ENCODE measurements around the gene LSR.
"Not testable (repeated sequence)": the region's sequence is repeated elsewhere in the genome, so short reads cannot be mapped to it uniquely, and the experiment has no call there.

The LSR gene

GRCh38 chr19:35236638-35237400 lies 12.0 kb upstream of the LSR start:
- H3K4me1 ChIP-seq (ENCODE audit: control insufficient read depth, insufficient read depth, low read length): no peaks in the 10 kb centered on the region
- no peaks in the 10 kb centered on the region for H3K36me3 ChIP-seq (ENCODE audit: insufficient read depth, low read length)
- H3K9me3 ChIP-seq (replicated peaks; ENCODE audit: low read length): no peaks in the 10 kb centered on the region
- H3K9ac ChIP-seq (ENCODE audit: low read depth, low read length): no peak overlapping the region
- no peak overlapping the region for H3K4me2 ChIP-seq (ENCODE audit: low read length)
- peaks cover 17% of the 10 kb centered on the region for H3K27me3 ChIP-seq (ENCODE audit: control insufficient read depth, insufficient read depth, low read length)
- H3K4me3 ChIP-seq (ENCODE audit: low read length): no peak overlapping the region

DNA sequence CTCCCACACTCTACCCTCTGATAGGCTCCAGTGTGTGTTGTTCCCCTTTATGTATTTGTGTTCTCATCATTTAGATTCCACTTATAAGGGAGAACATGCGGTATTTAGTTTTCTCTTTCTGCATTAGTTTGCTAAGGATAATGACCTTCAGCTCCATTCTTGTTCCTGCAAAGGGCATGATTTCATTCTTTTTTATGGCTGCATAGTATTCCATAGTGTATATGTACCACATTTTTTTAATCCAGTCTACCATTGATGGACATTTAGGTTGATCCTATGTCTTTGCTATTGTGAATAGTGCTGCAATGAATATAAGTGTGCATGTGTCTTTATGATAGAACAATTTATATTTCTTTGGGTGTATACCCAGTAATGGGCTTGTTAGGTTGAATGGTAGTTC lies 9.2 kb upstream of the LSR start:
- not testable (repeated sequence) for H3K9me3 ChIP-seq (replicated peaks; ENCODE audit: low read length); H3K4me1 ChIP-seq (ENCODE audit: control insufficient read depth, insufficient read depth, low read length); H3K4me2 ChIP-seq (ENCODE audit: low read length); H3K9ac ChIP-seq (ENCODE audit: low read depth, low read length); H3K4me3 ChIP-seq (ENCODE audit: low read length); H3K36me3 ChIP-seq (ENCODE audit: insufficient read depth, low read length)
- peaks cover 23% of the 10 kb centered on the region for H3K27me3 ChIP-seq (ENCODE audit: control insufficient read depth, insufficient read depth, low read length)

DNA sequence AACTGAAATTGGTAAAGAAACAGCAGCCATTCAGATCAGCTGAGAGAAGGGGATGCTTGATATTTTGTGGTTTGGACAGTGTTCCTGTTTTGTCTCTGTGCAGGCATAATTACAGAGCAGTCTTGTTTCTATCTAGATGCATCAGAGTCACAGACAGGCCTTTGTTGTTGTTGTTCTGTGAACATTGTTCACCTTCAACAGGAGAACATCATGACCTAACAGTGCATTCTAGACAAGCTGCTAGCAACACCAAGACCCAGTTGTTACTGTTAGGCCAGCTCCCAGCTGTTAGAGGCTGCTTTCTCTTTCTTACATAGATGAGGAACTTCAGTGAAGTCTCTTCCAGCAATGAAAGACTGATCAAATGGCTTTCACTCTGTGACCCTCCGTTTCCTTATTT lies 8.5 kb upstream of the LSR start:
- Histone ChIP-seq H3K4me3 (ENCODE audit: low read length) (no peak overlapping the region), H3K36me3 (ENCODE audit: insufficient read depth, low read length) (no peaks in the 10 kb centered on the region), H3K4me2 (ENCODE audit: low read length) (no peak overlapping the region), H3K9me3 (replicated peaks; ENCODE audit: low read length) (no peaks in the 10 kb centered on the region), H3K27me3 (ENCODE audit: control insufficient read depth, insufficient read depth, low read length) (peaks cover 26% of the 10 kb centered on the region), H3K4me1 (ENCODE audit: control insufficient read depth, insufficient read depth, low read length) (no peaks in the 10 kb centered on the region), H3K9ac (ENCODE audit: low read depth, low read length) (no peak overlapping the region)

GRCh38 chr19:35241417-35241816 lies 7.4 kb upstream of the LSR start:
- H3K4me3 ChIP-seq (ENCODE audit: low read length): no peak overlapping the region
- H3K36me3 ChIP-seq (ENCODE audit: insufficient read depth, low read length): no peaks in the 10 kb centered on the region
- H3K9me3 ChIP-seq (replicated peaks; ENCODE audit: low read length): no peaks in the 10 kb centered on the region
- H3K9ac ChIP-seq (ENCODE audit: low read depth, low read length): no peak overlapping the region
- H3K27me3 ChIP-seq (ENCODE audit: control insufficient read depth, insufficient read depth, low read length): peaks cover 32% of the 10 kb centered on the region
- no peak overlapping the region for H3K4me2 ChIP-seq (ENCODE audit: low read length)
- H3K4me1 ChIP-seq (ENCODE audit: control insufficient read depth, insufficient read depth, low read length): no peaks in the 10 kb centered on the region

- H3K4me2 ChIP-seq (ENCODE audit: low read length): no peak overlapping the region
- no peaks in the 10 kb centered on the region for H3K9me3 ChIP-seq (replicated peaks; ENCODE audit: low read length)
- peaks cover 59% of the 10 kb centered on the region for H3K27me3 ChIP-seq (ENCODE audit: control insufficient read depth, insufficient read depth, low read length)
- no peaks in the 10 kb centered on the region for H3K36me3 ChIP-seq (ENCODE audit: insufficient read depth, low read length)
- no peak overlapping the region for H3K9ac ChIP-seq (ENCODE audit: low read depth, low read length)
- no peaks in the 10 kb centered on the region for H3K4me1 ChIP-seq (ENCODE audit: control insufficient read depth, insufficient read depth, low read length)
- H3K4me3 ChIP-seq (ENCODE audit: low read length): no peak overlapping the region
These were observed 2.2 kb upstream of the LSR start for GRCh38 chr19:35246466-35247092.

- H3K4me1 ChIP-seq (ENCODE audit: control insufficient read depth, insufficient read depth, low read length): no peaks in the 10 kb centered on the region
- H3K4me3 ChIP-seq (ENCODE audit: low read length): no peak overlapping the region
- H3K4me2 ChIP-seq (ENCODE audit: low read length): no peak overlapping the region
- H3K27me3 ChIP-seq (ENCODE audit: control insufficient read depth, insufficient read depth, low read length): peaks cover 59% of the 10 kb centered on the region
- no peaks in the 10 kb centered on the region for H3K9me3 ChIP-seq (replicated peaks; ENCODE audit: low read length)
- H3K9ac ChIP-seq (ENCODE audit: low read depth, low read length): no peak overlapping the region
- H3K36me3 ChIP-seq (ENCODE audit: insufficient read depth, low read length): no peaks in the 10 kb centered on the region
These were observed 1.1 kb upstream of the LSR start for GRCh38 chr19:35247526-35248309.

- Histone ChIP-seq H3K36me3 (ENCODE audit: insufficient read depth, low read length) (no peaks in the 10 kb centered on the region), H3K9ac (ENCODE audit: low read depth, low read length) (no peak overlapping the region), H3K4me1 (ENCODE audit: control insufficient read depth, insufficient read depth, low read length) (no peaks in the 10 kb centered on the region), H3K4me3 (ENCODE audit: low read length) (no peak overlapping the region), H3K27me3 (ENCODE audit: control insufficient read depth, insufficient read depth, low read length) (peaks cover 54% of the 10 kb centered on the region), H3K4me2 (ENCODE audit: low read length) (no peak overlapping the region), H3K9me3 (replicated peaks; ENCODE audit: low read length) (no peaks in the 10 kb centered on the region)
These were observed 495 bp downstream of the LSR start for GRCh38 chr19:35249146-35249847.

DNA sequence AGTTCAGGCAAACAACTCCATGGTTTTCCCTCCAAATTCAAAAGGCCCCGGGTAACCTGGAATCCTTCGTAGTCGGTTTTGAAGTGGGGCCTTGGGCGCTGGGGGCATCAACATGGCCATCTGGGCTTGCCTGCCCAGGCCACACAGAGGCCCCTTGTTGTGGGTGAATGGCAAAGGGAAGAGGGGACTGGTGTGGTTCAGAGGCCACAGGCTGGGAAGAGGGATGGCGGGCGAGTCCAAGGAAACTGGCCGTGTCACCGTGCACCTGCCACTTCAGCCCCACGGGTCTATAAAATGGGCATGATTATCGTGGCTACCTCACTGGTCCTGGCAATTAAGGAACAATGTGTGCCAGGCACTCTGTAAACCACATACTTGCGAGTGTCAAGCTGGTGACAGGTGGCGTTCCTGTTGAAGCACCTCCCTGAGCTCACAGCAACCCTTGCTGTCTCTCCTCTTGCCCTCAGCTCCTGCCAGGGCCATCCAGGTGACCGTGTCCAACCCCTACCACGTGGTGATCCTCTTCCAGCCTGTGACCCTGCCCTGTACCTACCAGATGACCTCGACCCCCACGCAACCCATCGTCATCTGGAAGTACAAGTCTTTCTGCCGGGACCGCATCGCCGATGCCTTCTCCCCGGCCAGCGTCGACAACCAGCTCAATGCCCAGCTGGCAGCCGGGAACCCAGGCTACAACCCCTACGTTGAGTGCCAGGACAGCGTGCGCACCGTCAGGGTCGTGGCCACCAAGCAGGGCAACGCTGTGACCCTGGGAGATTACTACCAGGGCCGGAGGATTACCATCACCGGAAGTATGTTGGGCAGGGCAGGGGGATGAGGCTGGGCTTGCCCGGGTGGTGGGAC lies 1.3 kb downstream of the LSR start:
- no peak overlapping the region for H3K4me2 ChIP-seq (ENCODE audit: low read length)
- peaks cover 50% of the 10 kb centered on the region for H3K27me3 ChIP-seq (ENCODE audit: control insufficient read depth, insufficient read depth, low read length)
- H3K36me3 ChIP-seq (ENCODE audit: insufficient read depth, low read length): no peaks in the 10 kb centered on the region
- no peaks in the 10 kb centered on the region for H3K9me3 ChIP-seq (replicated peaks; ENCODE audit: low read length)
- H3K4me1 ChIP-seq (ENCODE audit: control insufficient read depth, insufficient read depth, low read length): no peaks in the 10 kb centered on the region
- no peak overlapping the region for H3K4me3 ChIP-seq (ENCODE audit: low read length)
- H3K9ac ChIP-seq (ENCODE audit: low read depth, low read length): no peak overlapping the region

- Histone ChIP-seq H3K4me2 (ENCODE audit: low read length) (no peak overlapping the region), H3K27me3 (ENCODE audit: control insufficient read depth, insufficient read depth, low read length) (peaks cover 46% of the 10 kb centered on the region), H3K9me3 (replicated peaks; ENCODE audit: low read length) (no peaks in the 10 kb centered on the region), H3K36me3 (ENCODE audit: insufficient read depth, low read length) (no peaks in the 10 kb centered on the region), H3K4me1 (ENCODE audit: control insufficient read depth, insufficient read depth, low read length) (no peaks in the 10 kb centered on the region), H3K9ac (ENCODE audit: low read depth, low read length) (no peak overlapping the region), H3K4me3 (ENCODE audit: low read length) (no peak overlapping the region)
These were observed 2.7 kb downstream of the LSR start for GRCh38 chr19:35251456-35251855.

DNA sequence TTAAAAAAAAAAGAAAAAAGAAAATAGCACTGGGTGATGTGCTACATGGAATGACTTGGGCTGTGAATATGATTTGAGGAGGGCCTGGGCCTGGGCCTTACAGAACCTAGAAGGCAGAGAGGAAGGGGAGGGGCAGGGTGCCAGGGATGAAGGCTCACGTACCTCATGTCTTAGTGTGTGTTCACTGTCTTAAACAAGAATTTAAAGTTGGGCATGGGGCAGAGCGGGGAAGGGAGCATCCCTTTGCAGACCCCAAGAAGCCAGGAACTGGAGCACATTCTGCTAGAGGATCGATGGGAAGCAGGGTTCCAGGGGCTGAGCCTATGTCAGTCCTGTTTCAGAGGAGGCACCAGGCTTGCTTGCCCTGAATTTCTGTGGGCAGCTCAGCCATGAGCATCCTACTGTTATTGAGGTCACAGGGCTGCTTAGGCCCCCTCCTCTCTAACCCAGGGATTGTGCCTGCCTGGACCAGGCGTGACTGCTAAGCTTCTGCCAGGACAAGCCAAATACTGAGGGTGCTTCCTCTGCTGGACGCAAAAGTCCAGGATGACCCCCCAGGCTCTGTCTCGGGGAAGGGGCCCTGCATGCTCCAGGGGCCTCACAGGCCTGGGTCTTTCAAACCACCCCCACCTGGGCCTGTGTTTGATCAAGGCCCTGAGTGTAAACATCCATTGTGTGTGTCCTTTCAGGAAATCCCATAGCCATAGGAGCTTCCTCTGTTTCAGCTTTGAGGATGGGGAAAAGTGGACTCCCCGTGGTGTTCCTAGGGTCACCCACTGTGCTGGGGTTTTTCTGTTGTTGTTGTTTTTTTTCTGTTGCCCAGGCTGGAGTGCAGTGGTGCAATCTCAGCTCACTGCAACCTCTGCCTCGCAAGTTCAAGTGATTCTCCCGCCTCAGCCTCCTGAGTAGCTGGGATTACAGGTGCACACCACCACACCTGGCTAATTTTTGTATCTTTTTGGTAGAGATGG lies 4.8 kb downstream of the LSR start:
- no peak overlapping the region for H3K4me2 ChIP-seq (ENCODE audit: low read length)
- no peaks in the 10 kb centered on the region for H3K9me3 ChIP-seq (replicated peaks; ENCODE audit: low read length)
- peaks cover 40% of the 10 kb centered on the region for H3K27me3 ChIP-seq (ENCODE audit: control insufficient read depth, insufficient read depth, low read length)
- H3K36me3 ChIP-seq (ENCODE audit: insufficient read depth, low read length): no peaks in the 10 kb centered on the region
- no peak overlapping the region for H3K4me3 ChIP-seq (ENCODE audit: low read length)
- no peaks in the 10 kb centered on the region for H3K4me1 ChIP-seq (ENCODE audit: control insufficient read depth, insufficient read depth, low read length)
- no peak overlapping the region for H3K9ac ChIP-seq (ENCODE audit: low read depth, low read length)

All from skeletal muscle satellite cell (primary cell).